Measurements from ENCODE around the gene SOX13.

SOX13 gene

DNA sequence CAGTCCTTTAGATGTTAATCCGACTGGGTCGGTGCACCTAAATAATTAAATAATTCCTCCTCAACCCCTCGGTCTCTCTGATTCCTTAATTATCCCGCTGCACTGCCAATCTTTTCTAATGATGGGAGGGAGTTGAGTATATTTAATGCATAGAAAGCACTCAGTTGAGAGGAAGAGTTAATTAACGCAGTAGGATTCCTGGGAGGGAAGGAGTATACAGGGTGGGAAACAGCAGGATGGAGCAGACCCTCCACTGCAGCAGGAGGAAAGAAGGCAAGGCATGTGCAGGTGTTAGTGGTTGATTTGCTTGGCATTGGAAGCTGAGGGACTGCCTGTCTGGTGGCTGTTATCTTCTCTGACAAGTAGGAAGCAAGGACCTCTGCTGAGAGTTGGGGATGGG is 103.1 kb downstream of the SOX13 start:
- H3K4me3 ChIP-seq (ENCODE audit: low read depth, low read length) = no peak overlapping the region
- in situ Hi-C loops (cut with HindIII; ENCODE audit: low sequenced_read_pairs) = no loop called here
- TF ChIP-seq, protein P1, sequence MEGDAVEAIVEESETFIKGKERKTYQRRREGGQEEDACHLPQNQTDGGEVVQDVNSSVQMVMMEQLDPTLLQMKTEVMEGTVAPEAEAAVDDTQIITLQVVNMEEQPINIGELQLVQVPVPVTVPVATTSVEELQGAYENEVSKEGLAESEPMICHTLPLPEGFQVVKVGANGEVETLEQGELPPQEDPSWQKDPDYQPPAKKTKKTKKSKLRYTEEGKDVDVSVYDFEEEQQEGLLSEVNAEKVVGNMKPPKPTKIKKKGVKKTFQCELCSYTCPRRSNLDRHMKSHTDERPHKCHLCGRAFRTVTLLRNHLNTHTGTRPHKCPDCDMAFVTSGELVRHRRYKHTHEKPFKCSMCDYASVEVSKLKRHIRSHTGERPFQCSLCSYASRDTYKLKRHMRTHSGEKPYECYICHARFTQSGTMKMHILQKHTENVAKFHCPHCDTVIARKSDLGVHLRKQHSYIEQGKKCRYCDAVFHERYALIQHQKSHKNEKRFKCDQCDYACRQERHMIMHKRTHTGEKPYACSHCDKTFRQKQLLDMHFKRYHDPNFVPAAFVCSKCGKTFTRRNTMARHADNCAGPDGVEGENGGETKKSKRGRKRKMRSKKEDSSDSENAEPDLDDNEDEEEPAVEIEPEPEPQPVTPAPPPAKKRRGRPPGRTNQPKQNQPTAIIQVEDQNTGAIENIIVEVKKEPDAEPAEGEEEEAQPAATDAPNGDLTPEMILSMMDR (IDR thresholded peaks at IDR 0.05; ENCODE audit: low read depth, low read length, missing control alignments) = no peak
- DNase-seq (ENCODE audit: low read depth) = no peak

DNA sequence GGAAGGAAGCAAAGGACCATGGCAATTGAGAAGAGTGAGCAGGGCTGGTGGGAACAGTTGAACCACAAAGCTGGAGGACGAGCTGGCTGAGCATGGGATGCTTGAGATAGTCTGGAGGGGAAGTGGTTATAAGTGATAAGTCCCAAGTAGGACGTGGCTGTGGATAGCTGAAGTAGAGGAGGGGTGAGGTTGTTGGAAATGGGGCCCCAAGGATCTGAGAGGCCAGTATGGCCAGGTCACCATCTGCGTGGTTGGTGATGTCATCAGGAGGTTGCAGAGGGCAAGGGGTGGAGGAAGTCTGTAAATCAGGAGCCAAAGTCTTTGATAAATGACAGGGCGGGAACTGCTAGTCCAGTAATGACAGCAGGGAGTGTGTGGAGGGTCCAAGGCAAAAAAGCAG is 104.2 kb downstream of the SOX13 start:
- DNase-seq (ENCODE audit: low read depth) = no peak
- no peak overlapping the region for H3K4me3 ChIP-seq (ENCODE audit: low read depth, low read length)
- in situ Hi-C loops (cut with HindIII; ENCODE audit: low sequenced_read_pairs) = no loop called here
- TF ChIP-seq, protein P1 (IDR thresholded peaks at IDR 0.05; ENCODE audit: low read depth, low read length, missing control alignments) = no peak
